Karpas-422 (cell line): ENCODE results near the gene MARCHF3. TPM values are rescaled to one million over a fixed set of nuclear protein-coding genes. Genes with fewer than 3 reads are reported as not detected.
"Not testable (repeated sequence)": the region's sequence is repeated elsewhere in the genome, so short reads cannot be mapped to it uniquely, and the experiment has no call there.

Experiments used
- DNase-seq: peaks from one replicate; pipeline ENCODE4 v3.0.0-alpha.2; 2015
- H2AFZ ChIP-seq: fragments of 200-600 bp; sonication (generic); 2 replicates; pipeline ENCODE4 v1.6.1; 2014; ENCODE audit warnings: antibody characterized with exemption, low read length, mixed read lengths
- H3K27ac ChIP-seq: fragments of 200-600 bp; sonication (generic); 2 replicates; pipeline ENCODE4 v1.5.1; 2014; ENCODE audit warnings: mild to moderate bottlenecking, low read length, moderate library complexity
- H3K27me3 ChIP-seq: fragments of 200-600 bp; sonication (generic); 2 replicates; pipeline ENCODE4 v1.6.1; 2014; ENCODE audit warnings: low read length, mixed read lengths
- H3K36me3 ChIP-seq: fragments of 200-600 bp; sonication (generic); 2 replicates; pipeline ENCODE4 v1.6.1; 2014; ENCODE audit warnings: low read length, mixed read lengths; ENCODE audit not compliant: insufficient read depth
- H3K4me1 ChIP-seq: fragments of 200-600 bp; sonication (generic); 2 replicates; pipeline ENCODE4 v1.6.1; 2014; ENCODE audit warnings: mild to moderate bottlenecking, low read length, mixed read lengths
- H3K4me2 ChIP-seq: fragments of 200-600 bp; sonication (generic); 2 replicates; pipeline ENCODE4 v1.6.1; 2014; ENCODE audit warnings: low read length, low read depth, mild to moderate bottlenecking; ENCODE audit not compliant: poor library complexity, severe bottlenecking
- H3K4me3 ChIP-seq: fragments of 200-600 bp; sonication (generic); 2 replicates; pipeline ENCODE4 v1.5.1; 2014; ENCODE audit warnings: mild to moderate bottlenecking, antibody characterized with exemption, low read length, mixed read lengths
- H3K79me2 ChIP-seq: fragments of 200-600 bp; sonication (generic); 2 replicates; pipeline ENCODE4 v1.6.1; 2014; ENCODE audit warnings: mild to moderate bottlenecking, low read length, mixed read lengths
- H3K9ac ChIP-seq: fragments of 200-600 bp; sonication (generic); 2 replicates; pipeline ENCODE4 v1.6.0; 2014; ENCODE audit warnings: low read length
- H3K9me2 ChIP-seq: fragments of 200-600 bp; sonication (generic), shearing (Covaris generic); replicated peaks from 2 replicates; pipeline ENCODE4 v1.6.0; 2014; ENCODE audit warnings: mild to moderate bottlenecking, low read length, moderate library complexity; ENCODE audit not compliant: insufficient read depth
- H3K9me3 ChIP-seq: fragments of 300-700, 200-600 bp; sonication (generic); 2 replicates; pipeline ENCODE4 v1.6.1; 2014; ENCODE audit warnings: low read length, mixed read lengths
- H4K20me1 ChIP-seq: fragments of 200-600 bp; sonication (generic); 2 replicates; pipeline ENCODE4 v1.6.1; 2014; ENCODE audit warnings: mild to moderate bottlenecking, antibody characterized with exemption, low read length, low read depth; ENCODE audit not compliant: insufficient read depth
- total RNA-seq: library from RNA; depleted of rRNA; stranded (reverse); fragments of >200 nt; shearing (Covaris generic); gene quantifications from 2 replicates; pipeline ENCODE4 v1.2.3, GENCODE V29; 2014; ENCODE audit warnings: low replicate concordance

Gene MARCHF3
- total RNA-seq, 1 experiment from 2014 or later, result 0.56 TPM

GRCh38 chr5:127055880-127056653 lies 25.7 kb upstream of the MARCHF3 start:
- Histone ChIP-seq H3K79me2 (no peaks in the 10 kb centered on the region), H3K4me2 (no peak overlapping the region), H3K27me3 (no peaks in the 10 kb centered on the region), H3K9me2 (no peaks in the 10 kb centered on the region), H3K9me3 (no peaks in the 10 kb centered on the region), H3K4me1 (no peaks in the 10 kb centered on the region), H2AFZ (no peak overlapping the region), H3K4me3 (no peak overlapping the region), H3K9ac (no peak overlapping the region), H4K20me1 (no peaks in the 10 kb centered on the region), H3K36me3 (peaks cover 10% of the 10 kb centered on the region), H3K27ac (no peak overlapping the region)
- DNase-seq, result no peak

GRCh38 chr5:127053551-127053950 lies 23.2 kb upstream of the MARCHF3 start:
- not testable (repeated sequence) for H3K4me2 ChIP-seq, H3K9me2 ChIP-seq, H3K4me1 ChIP-seq, H3K9ac ChIP-seq, H3K27ac ChIP-seq, H3K4me3 ChIP-seq, DNase-seq, H3K79me2 ChIP-seq, H4K20me1 ChIP-seq, H3K27me3 ChIP-seq, H3K9me3 ChIP-seq, H2AFZ ChIP-seq
- peaks cover 10% of the 10 kb centered on the region for H3K36me3 ChIP-seq

- Histone ChIP-seq H3K9me3 (no peaks in the 10 kb centered on the region), H3K4me1 (no peaks in the 10 kb centered on the region), H3K9me2 (no peaks in the 10 kb centered on the region), H3K79me2 (no peaks in the 10 kb centered on the region), H4K20me1 (no peaks in the 10 kb centered on the region), H3K4me3 (no peak overlapping the region), H3K36me3 (peaks cover 10% of the 10 kb centered on the region), H2AFZ (no peak overlapping the region), H3K4me2 (no peak overlapping the region), H3K9ac (no peak overlapping the region), H3K27ac (no peak overlapping the region), H3K27me3 (no peaks in the 10 kb centered on the region)
- DNase-seq, result no peak
These were observed 22.7 kb upstream of the MARCHF3 start for GRCh38 chr5:127053049-127053448.

DNA sequence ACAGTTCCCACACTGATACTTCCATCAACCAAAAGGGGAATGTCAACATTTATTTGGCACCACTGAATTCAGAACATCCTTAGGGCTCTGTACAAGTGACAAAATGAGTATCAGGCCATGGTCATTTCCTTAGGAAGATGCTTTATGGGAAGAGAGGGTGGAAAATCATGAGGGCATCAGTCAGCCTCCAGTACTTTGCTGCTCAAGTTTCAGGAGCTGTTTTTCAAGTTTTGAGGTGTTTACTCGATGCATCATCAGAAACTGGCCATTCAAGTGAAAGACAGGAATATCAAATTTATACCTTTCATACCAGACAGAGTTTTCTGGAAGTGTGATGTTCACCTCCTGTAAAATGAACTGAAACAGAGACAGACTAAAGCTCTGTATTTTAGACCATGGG lies 21.2 kb upstream of the MARCHF3 start:
- Histone ChIP-seq H3K9me3 (no peaks in the 10 kb centered on the region), H3K9ac (no peak overlapping the region), H3K4me2 (no peak overlapping the region), H3K27me3 (no peaks in the 10 kb centered on the region), H3K79me2 (no peaks in the 10 kb centered on the region), H3K9me2 (no peaks in the 10 kb centered on the region), H3K4me1 (no peaks in the 10 kb centered on the region), H4K20me1 (no peaks in the 10 kb centered on the region), H3K4me3 (no peak overlapping the region), H3K27ac (no peak overlapping the region), H3K36me3 (peaks cover 7% of the 10 kb centered on the region; the same call in 1 of the 2 replicates), H2AFZ (no peak overlapping the region)
- DNase-seq, result no peak

DNA sequence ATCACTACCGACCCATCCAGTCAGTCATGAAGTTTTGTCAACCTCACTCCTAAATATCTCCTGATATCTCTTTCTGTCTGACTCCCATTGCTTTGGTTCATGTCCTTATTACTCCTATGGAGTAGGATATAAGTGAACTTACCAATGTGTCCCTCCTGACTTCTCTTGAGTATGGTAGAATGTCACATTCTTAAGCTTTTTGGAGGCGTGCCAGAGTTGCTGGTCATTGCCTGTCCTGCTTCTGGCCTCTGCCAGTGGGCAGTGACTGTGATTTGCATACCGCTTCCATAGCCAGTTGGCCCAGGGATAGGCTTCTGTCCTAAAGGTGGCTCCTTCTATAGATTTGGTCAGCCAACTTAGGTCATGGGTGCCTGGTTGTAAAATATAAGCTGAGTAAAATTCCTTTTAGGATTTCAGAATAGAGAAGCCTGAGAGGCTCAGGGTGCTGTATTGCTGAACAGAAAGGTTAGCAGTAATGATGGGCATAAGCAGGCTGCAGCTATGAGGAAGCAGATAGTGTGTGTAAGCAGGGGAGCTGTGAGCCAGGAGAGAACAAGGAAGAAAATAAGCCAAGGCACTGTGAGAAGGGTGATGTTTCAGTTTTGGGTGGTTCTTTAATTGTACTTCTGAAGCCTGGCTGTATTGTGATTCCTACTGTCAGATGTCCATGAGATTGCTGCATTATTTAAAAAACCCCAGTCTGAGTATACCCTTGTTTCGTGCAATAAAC lies 16.1 kb upstream of the MARCHF3 start:
- H3K27ac ChIP-seq, result no peak overlapping the region
- H3K4me2 ChIP-seq, result no peak overlapping the region
- H3K4me1 ChIP-seq, result no peaks in the 10 kb centered on the region
- DNase-seq, result no peak
- no peaks in the 10 kb centered on the region for H3K9me2 ChIP-seq
- no peaks in the 10 kb centered on the region for H3K36me3 ChIP-seq
- H3K4me3 ChIP-seq, result no peak overlapping the region
- no peaks in the 10 kb centered on the region for H4K20me1 ChIP-seq
- H2AFZ ChIP-seq, result no peak overlapping the region
- no peaks in the 10 kb centered on the region for H3K79me2 ChIP-seq
- H3K27me3 ChIP-seq, result no peaks in the 10 kb centered on the region
- H3K9me3 ChIP-seq, result no peaks in the 10 kb centered on the region
- no peak overlapping the region for H3K9ac ChIP-seq

GRCh38 chr5:127042593-127042992 lies 12.2 kb upstream of the MARCHF3 start:
- Histone ChIP-seq H4K20me1 (no peaks in the 10 kb centered on the region), H3K4me2 (no peak overlapping the region), H3K27me3 (no peaks in the 10 kb centered on the region), H3K4me3 (no peak overlapping the region), H3K9ac (no peak overlapping the region), H3K9me2 (no peaks in the 10 kb centered on the region), H3K36me3 (no peaks in the 10 kb centered on the region), H3K27ac (no peak overlapping the region), H2AFZ (no peak overlapping the region), H3K4me1 (no peaks in the 10 kb centered on the region), H3K9me3 (no peaks in the 10 kb centered on the region), H3K79me2 (no peaks in the 10 kb centered on the region)
- DNase-seq, result no peak

GRCh38 chr5:127041571-127041970 lies 11.2 kb upstream of the MARCHF3 start:
- Histone ChIP-seq H3K4me1 (no peaks in the 10 kb centered on the region), H3K27me3 (no peaks in the 10 kb centered on the region), H3K79me2 (no peaks in the 10 kb centered on the region), H3K4me3 (no peak overlapping the region), H3K36me3 (no peaks in the 10 kb centered on the region), H3K4me2 (no peak overlapping the region), H3K9ac (no peak overlapping the region), H3K27ac (no peak overlapping the region), H3K9me2 (no peaks in the 10 kb centered on the region), H2AFZ (no peak overlapping the region), H3K9me3 (no peaks in the 10 kb centered on the region), H4K20me1 (no peaks in the 10 kb centered on the region)
- DNase-seq, result no peak

DNA sequence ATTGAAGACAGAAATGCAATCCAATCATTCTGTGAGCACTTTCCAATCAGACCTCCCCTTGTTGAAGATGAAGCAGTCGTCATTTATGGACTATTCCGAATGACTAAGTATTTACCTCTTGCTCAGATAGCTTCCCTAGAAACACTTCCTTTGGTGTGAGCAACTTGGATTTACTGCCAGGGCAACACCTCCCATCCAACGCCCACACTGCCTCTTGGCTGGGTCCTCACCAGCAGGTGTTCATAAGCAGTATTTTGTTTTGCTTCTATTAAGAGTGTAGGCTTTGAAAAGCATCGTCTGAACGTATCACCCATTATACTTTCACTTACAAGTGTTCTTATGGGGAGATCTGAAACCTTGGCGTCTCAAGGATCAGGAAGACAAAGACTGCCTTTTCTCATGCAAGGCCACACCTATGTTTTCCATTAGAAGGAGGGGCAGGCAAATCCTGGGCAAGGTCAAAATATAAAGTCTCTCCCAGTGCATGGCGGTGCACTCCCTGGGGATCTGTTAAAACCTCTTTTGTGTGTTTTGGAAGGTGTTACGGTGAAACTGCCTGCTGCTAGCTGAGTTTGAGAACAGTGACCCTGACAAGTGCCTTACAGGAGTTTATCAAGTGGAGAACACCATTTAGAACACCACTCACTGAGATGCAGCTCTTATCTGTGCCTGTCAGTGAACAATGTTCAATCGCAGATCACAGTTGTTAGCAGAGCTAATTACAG lies 10.6 kb upstream of the MARCHF3 start:
- Histone ChIP-seq H3K27me3 (no peaks in the 10 kb centered on the region), H2AFZ (no peak overlapping the region), H3K9ac (no peak overlapping the region), H3K4me3 (no peak overlapping the region), H4K20me1 (no peaks in the 10 kb centered on the region), H3K36me3 (no peaks in the 10 kb centered on the region), H3K4me2 (no peak overlapping the region), H3K9me2 (no peaks in the 10 kb centered on the region), H3K79me2 (no peaks in the 10 kb centered on the region), H3K9me3 (no peaks in the 10 kb centered on the region), H3K4me1 (no peaks in the 10 kb centered on the region), H3K27ac (no peak overlapping the region)
- DNase-seq, result no peak
